HG03565 (cell line): ENCODE data around the gene LSAMP.

Source experiments
- ATAC-seq: cut with Tn5 transposase; IDR thresholded peaks from one replicate; pipeline ENCODE4 v1.9.1; 2021; ENCODE audit warnings: mild to moderate bottlenecking, moderate library complexity; ENCODE audit not compliant: unreplicated experiment

The LSAMP gene

DNA sequence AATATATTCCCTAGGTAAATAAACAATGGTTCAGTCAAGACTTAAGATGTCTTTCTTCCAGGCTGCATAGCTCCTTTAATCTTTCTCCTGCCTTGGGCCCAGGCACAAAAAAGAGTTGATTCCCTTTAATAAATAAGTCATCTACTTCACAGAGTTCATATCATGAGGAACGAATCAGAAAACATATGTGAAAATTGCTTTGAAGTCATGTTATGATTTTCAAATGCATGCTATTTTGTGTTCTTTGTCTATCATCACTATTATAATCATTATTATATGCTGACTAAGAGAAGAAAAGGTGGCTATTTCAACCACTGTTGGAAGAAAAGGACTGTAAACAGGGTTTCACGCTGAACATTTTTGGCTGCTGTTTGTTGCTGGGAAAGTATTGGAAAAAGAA is 70.4 kb downstream of the LSAMP start:
- no peak for ATAC-seq

DNA sequence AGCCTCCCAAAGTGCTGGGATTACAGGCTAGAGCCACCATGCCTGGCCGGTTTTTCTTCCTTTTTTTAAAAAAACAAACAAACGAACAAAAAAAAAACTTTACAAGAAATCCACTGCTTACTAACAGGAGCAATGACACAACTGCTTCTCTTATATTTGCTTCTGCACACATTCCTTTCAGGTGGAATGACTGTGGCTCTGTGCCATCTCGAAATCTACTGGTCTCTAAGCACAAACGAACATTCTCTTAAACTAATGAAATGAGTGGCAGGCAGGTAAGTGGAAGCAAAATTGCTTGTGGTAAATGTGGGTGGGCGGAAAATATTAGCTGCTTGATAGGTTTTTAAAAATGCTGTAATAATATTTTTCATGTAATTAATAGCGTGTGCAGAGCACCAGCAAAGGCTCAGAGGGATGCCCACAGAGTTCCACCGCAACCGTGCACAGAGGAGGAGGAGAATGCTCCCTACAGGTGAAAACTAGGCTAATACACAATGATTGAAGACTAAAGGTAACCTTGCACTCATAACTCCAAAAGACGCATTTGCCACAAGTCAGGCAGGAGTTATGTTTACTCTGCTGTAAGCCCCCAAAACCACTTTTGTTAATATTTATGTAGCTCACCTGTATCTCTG is 77.4 kb downstream of the LSAMP start:
- ATAC-seq = no peak

- ATAC-seq = no peak
Observed at GRCh38 chr3:116356056-116356455, 89.2 kb downstream of the LSAMP start.

- ATAC-seq = no peak
Observed at GRCh38 chr3:116354382-116354781, 90.9 kb downstream of the LSAMP start.

DNA sequence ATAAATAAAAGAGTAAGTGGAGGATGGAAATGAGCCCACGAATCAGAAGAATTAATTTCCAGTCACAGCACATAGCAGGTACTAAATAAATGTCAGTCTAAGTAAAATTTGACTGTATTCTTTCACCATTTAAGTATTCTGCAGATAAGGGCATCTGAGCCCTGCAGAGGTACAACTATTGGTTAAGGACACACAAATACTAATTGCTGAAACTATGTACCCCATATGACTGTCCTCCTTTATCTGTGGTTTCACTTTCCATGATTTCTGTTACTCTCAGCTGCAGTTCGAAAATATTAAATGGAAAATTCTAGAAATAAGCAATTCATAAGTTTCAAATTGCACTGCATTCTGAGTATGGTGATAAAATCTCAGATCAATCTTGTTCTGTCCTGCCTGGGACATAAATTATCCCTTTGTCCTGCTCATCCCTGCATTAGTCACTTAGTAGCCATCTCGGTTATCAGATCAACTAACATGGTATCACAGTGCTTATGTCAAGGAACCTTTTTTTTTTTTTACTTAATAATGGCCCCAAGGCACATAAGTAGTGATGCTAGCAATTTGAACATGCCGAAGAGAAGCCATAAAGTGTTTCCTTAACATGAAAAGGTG is 95.1 kb downstream of the LSAMP start:
- no peak for ATAC-seq

GRCh38 chr3:116348216-116348615 is 97.1 kb downstream of the LSAMP start:
- no peak for ATAC-seq

DNA sequence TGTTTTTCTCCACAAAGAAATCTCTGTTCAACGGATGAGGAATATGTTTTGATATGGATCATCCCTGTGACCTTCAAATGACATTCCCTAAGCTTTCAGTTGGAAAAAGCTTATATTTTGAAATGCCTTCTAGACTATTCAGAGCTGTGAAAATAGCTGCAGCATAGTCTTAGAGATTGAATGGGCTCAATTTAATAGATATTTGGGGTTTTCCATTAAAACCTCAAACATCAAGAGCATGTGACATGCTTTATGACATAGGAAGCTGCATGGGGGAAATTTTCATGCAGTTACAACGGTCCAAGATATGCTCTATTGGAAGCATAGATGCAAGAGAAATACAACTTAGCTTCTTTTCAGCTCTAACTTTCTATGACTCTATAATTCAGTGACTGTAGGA is 102.8 kb downstream of the LSAMP start:
- no peak for ATAC-seq

- ATAC-seq = no peak
Observed at GRCh38 chr3:116341899-116342298, 103.4 kb downstream of the LSAMP start.

DNA sequence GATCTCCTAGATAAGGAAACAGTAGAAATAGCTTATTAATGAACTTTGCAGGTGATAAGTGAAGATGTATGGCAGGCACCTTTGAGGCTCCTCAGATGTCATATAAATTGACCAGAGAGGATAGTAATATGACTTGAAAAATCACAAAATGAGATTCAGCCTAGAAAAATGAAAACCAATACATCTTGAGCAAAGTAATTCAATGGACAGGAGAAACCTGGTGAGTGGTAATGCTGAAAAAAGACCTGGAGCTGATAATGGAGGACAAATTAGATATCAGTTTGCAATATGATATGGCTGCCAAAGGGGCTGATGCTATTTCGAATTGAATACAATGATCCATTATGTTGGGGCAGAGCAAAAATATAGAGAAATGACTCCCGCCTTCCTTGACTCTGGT is 103.9 kb downstream of the LSAMP start:
- ATAC-seq = no peak

DNA sequence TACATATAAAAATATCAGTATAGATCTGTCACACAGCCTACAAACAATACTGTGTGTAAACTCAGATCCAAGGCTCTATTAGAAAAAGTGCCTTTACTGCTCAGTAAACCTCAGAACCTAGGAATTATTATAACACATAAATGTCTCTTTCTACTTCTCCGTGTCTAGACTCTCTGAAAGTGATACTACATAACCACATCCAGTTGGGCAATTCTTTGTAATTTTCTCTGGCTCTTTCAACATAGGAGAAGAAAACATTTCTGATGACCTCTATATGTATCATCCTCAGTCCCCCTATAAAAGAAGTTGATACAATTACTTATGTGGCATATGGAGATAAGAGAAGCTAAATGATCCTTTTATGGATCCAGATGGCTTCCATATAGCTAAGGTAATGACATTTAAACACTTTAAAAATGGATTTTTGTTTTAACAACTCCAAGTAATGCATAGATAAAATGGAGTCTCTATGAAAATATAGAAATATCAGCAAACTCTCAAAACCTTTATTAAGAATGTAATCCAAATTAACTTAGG is 104.5 kb downstream of the LSAMP start:
- no peak for ATAC-seq

- ATAC-seq = no peak
Observed at GRCh38 chr3:116339441-116340028, 105.8 kb downstream of the LSAMP start.

- ATAC-seq = no peak
Observed at GRCh38 chr3:116338713-116339112, 106.6 kb downstream of the LSAMP start.

- ATAC-seq = no peak
Observed at GRCh38 chr3:116337229-116337628, 108.1 kb downstream of the LSAMP start.

DNA sequence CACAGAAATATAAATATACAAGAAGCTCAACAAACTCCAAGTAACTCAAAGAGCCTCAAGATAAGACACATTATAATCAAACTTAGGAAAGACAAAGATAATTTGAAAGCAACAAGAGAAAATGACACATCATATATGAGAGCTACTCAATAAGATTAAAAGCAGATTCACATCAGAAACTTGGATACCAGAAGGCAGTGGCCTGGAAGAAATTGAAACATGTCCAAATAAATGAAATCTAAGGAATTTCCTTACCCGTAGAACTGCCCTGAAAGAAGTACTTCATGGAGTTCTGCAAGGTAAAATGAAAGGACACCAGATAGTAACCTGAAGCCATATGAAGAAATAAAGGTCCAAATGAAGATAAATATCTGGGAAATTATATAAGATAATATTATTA is 113.9 kb downstream of the LSAMP start:
- ATAC-seq = no peak

- ATAC-seq = no peak
Observed at GRCh38 chr3:116322750-116323375, 122.4 kb downstream of the LSAMP start.

DNA sequence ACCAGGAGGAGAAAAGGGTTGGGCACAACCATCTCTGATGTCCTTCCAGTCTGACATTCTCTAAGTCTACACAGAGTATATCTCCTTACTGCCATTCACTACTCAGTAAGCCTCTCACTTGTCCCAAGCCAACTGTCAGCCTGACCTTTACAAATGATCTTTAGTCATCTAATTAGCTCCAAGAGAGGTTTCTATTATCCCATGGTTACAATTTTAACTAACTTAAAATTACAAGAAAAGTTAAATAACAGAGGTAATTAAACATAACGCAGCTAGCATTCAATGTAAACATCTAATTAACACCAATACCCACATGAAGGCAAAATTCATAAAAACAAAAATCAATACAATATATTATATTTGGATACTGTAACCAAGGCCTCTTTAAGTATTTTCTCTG is 126.9 kb downstream of the LSAMP start:
- ATAC-seq = no peak

DNA sequence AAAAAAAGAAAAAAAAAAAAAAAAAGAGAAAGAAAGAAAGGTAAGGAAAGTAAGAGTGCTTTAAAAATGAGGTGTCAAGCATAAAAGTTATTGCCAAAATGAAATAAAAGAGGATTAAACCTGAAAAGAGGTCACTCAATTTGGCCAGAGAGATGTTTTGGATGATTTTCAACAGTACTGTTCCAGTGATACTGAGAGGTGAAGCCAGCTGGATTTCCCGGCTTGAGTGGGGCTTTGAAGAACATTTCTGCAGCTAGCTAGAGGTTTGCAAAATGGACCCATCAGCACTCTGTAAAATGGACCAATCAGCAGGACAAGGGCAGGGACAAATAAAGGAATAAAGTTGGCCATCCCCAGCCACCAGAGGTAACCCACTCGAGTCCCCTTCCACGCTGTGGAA is 128.5 kb downstream of the LSAMP start:
- no peak for ATAC-seq

- ATAC-seq = no peak
Observed at GRCh38 chr3:116314476-116314875, 130.8 kb downstream of the LSAMP start.

DNA sequence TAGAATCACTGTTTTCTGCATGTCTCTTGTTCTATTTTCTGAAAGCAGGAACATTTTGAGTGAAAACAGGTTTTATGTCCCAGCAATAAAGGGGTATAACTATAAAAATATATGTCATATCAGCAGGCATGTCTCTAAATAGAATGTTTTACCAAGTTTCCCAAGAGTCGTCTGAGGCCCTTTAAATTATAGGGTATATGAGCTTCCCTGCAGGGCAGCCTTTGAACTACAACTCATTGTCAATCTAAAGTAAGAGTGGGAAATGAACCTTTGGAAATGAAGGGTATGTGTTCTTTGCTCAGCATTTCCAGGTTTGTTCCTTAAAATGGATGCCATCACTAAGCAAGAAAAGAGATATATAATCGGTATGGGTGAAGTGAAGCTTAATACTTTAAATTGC is 138.6 kb downstream of the LSAMP start:
- ATAC-seq = no peak

- no peak for ATAC-seq
Observed at GRCh38 chr3:116306149-116306548, 139.1 kb downstream of the LSAMP start.

DNA sequence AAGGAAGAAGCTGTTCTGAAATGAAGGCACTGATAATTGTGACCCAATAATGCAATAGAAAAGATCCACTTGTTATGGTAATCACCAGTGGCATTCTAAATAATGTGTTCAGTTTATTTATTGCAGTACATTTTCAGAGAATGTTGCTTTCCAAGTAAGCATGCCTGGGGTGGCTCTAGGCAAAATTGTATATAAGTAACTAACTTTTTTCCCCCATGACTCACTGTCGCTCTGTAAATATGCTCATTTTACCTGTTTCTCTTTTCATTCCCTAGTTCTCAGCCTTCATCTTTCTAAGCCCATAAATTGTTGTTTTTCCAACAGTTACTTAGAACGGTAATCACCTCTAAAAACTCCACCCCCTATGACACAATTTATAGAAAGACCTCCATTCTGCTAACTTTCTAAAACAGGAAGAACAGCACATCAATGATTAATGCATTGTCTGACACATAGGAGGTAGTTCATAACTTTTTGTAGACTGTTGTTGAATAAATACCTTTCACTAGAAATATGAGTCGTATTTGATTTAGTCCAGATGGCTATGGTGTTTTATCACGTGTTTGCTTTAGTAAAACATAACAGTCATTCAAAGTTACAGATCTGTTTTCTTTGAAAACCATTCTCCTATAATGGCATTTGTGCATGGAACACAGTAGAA is 143.1 kb downstream of the LSAMP start:
- ATAC-seq = no peak
